CMK (cell line): ENCODE measurements around the gene NPY.

Experiments
- DNase-seq: peaks from one replicate; pipeline ENCODE4 v3.0.0-alpha.2; 2010; ENCODE audit warnings: low read depth

NPY gene

GRCh38 chr7:24316340-24316739, 32.4 kb downstream of the NPY start:
- no peak for DNase-seq

GRCh38 chr7:24318326-24318725, 34.3 kb downstream of the NPY start:
- no peak for DNase-seq

- no peak for DNase-seq
Observed at GRCh38 chr7:24319209-24319608, 35.2 kb downstream of the NPY start.

GRCh38 chr7:24323961-24324480, 40.0 kb downstream of the NPY start:
- no peak for DNase-seq

DNA sequence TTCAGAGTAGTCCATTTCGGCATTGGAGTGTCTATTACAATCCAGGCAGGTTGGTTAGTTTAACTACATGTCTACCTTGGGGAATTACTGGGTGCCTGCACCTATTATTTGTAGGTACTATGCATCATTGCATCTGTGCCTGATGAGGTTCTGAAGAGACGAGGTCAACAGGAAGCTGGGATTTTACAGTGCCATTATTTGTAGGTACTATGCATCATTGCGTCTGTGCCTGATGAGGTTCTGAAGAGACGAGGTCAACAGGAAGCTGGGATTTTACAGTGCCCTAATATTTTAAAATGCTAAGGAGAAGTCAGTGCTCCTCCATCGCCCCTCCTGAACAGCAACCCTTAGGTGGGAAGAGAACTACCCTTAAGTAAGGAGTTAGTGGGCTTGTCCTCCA, 41.7 kb downstream of the NPY start:
- no peak for DNase-seq

DNA sequence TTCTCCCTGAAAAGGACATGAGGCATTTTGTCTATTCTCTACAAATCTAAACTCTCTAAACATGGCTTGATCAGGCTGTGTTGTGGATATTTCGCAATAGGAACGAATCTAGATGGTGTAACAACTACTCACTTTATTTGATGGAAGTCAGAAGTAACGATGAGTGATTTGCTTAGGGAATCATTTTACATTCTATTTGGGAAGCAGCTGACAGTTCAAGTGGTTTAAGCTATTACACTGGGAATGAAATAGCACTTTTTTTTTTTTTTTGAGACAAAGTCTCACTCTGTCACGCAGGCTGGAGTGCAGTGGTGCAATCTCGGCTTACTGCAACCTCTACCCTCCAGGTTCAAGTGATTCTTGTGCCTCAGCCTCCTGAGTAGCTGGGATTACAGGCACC, 44.1 kb downstream of the NPY start:
- DNase-seq: no peak

GRCh38 chr7:24328894-24329293, 44.9 kb downstream of the NPY start:
- DNase-seq: no peak

- no peak for DNase-seq
Observed at GRCh38 chr7:24334012-24334411, 50.0 kb downstream of the NPY start.

DNA sequence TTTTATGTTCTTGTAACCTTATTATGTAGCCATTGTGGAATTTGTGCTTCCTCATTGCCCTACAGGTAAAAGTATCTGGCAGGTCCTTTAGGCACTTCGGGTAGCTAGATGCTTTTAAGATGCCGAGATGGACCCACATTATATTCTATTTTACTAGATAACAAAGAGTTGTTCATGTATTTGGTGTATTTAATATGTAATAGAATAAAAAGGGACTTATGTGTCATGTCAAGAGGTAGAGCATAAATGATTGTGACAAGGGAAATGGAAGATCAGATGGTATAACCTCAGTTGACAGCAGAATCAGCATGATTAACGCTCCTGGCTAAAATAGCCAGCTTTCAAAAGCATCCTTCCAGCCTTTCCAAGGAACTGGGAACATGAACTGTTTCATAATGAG, 50.6 kb downstream of the NPY start:
- no peak for DNase-seq

GRCh38 chr7:24336461-24336860, 52.5 kb downstream of the NPY start:
- no peak for DNase-seq

DNA sequence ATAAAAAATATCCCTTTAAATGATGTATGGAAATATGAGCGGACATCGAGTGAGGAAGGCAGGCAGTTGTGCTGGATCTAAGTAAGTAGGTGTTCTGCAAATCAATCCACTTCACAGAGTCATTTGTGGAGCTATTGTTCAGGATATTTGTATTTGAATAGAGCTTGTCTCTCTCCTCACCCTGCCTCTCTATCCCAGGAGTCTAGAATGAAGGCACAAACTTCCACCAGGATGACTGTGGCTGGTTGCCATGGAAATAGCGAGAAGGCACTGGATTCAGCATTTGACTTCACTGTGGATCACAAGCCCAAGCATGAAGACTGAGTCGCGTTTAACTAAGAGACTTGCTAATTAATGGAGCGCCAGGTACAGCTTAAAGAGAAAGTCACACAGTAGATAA, 53.2 kb downstream of the NPY start:
- no peak for DNase-seq

GRCh38 chr7:24339575-24339974, 55.6 kb downstream of the NPY start:
- no peak for DNase-seq

- no peak for DNase-seq
Observed at GRCh38 chr7:24340727-24341126, 56.7 kb downstream of the NPY start.
